H9 (cell line): ENCODE results near the gene SMAD6. TPM values are rescaled to one million over a fixed set of nuclear protein-coding genes. Genes with fewer than 3 reads are reported as not detected.

Experiments used
- DNase-seq: peaks from one replicate; pipeline ENCODE4 v3.0.0-alpha.2; 2017
- H2AFZ ChIP-seq: one replicate; pipeline ENCODE4 v1.6.1; 2013; ENCODE audit warnings: mild to moderate bottlenecking, low read length, control low read depth, moderate library complexity
- H2AK5ac ChIP-seq: 2 replicates; pipeline ENCODE4 v1.6.1; 2013; ENCODE audit warnings: low read length, control low read depth, mixed read lengths; ENCODE audit not compliant: insufficient read length
- H2BK120ac ChIP-seq: one replicate; pipeline ENCODE4 v1.6.1; 2013; ENCODE audit warnings: low read depth, mild to moderate bottlenecking, low read length, control low read depth, inconsistent platforms; ENCODE audit not compliant: poor library complexity, severe bottlenecking
- H2BK12ac ChIP-seq: 2 replicates; pipeline ENCODE4 v1.6.1; 2013; ENCODE audit warnings: low read length, control low read depth, mixed read lengths, low read depth; ENCODE audit not compliant: insufficient read length
- H2BK15ac ChIP-seq: 2 replicates; pipeline ENCODE4 v1.6.1; 2013; ENCODE audit warnings: low read depth, low read length, control low read depth
- H2BK20ac ChIP-seq: one replicate; pipeline ENCODE4 v1.6.1; 2013; ENCODE audit warnings: low read depth, mild to moderate bottlenecking, low read length, control low read depth, inconsistent platforms; ENCODE audit not compliant: poor library complexity, severe bottlenecking
- H2BK5ac ChIP-seq: 2 replicates; pipeline ENCODE4 v1.6.1; 2013; ENCODE audit warnings: low read length, control low read depth, mixed read lengths; ENCODE audit not compliant: insufficient read length
- H3K14ac ChIP-seq: 2 replicates; pipeline ENCODE4 v1.6.1; 2013; ENCODE audit warnings: low read length, control low read depth; ENCODE audit not compliant: insufficient read depth
- H3K18ac ChIP-seq: 2 replicates; pipeline ENCODE4 v1.6.1; 2013; ENCODE audit warnings: low read depth, mild to moderate bottlenecking, mixed read lengths, low read length, control low read depth; ENCODE audit not compliant: insufficient read length
- H3K23ac ChIP-seq: 2 replicates; pipeline ENCODE4 v1.6.1; 2013; ENCODE audit warnings: low read length, control low read depth, mixed read lengths, low read depth; ENCODE audit not compliant: insufficient read length
- H3K23me2 ChIP-seq: 2 replicates; pipeline ENCODE4 v1.6.1; 2013; ENCODE audit warnings: low read depth, mild to moderate bottlenecking, mixed read lengths, low read length, control low read depth; ENCODE audit not compliant: insufficient read length, poor library complexity, severe bottlenecking
- H3K27ac ChIP-seq: 2 replicates; pipeline ENCODE4 v1.5.1; 2013; ENCODE audit warnings: low read length, control low read depth, mixed read lengths, low read depth; ENCODE audit not compliant: insufficient read length
- H3K27me3 ChIP-seq: 2 replicates; pipeline ENCODE4 v1.6.1; 2013; ENCODE audit warnings: low read length, control low read depth, inconsistent platforms; ENCODE audit not compliant: insufficient read depth
- H3K4ac ChIP-seq: 2 replicates; pipeline ENCODE4 v1.6.1; 2013; ENCODE audit warnings: low read depth, mild to moderate bottlenecking, control low read depth, inconsistent platforms, low read length, moderate library complexity
- H3K4me1 ChIP-seq: 2 replicates; pipeline ENCODE4 v1.6.1; 2013; ENCODE audit warnings: low read length, control low read depth, inconsistent platforms; ENCODE audit not compliant: insufficient read depth
- H3K4me2 ChIP-seq: 2 replicates; pipeline ENCODE4 v1.6.1; 2013; ENCODE audit warnings: low read length, control low read depth, mixed read lengths; ENCODE audit not compliant: insufficient read length, insufficient read depth
- H3K56ac ChIP-seq: 2 replicates; pipeline ENCODE4 v1.6.1; 2013; ENCODE audit warnings: low read depth, mild to moderate bottlenecking, mixed read lengths, low read length, control low read depth; ENCODE audit not compliant: insufficient read length
- H3K79me1 ChIP-seq: 2 replicates; pipeline ENCODE4 v1.6.1; 2013; ENCODE audit warnings: low read depth, mild to moderate bottlenecking, moderate library complexity, low read length, control low read depth, inconsistent platforms; ENCODE audit not compliant: insufficient read depth, poor library complexity, severe bottlenecking
- H3K79me2 ChIP-seq: 2 replicates; pipeline ENCODE4 v1.6.1; 2013; ENCODE audit warnings: low read length, control low read depth, inconsistent platforms; ENCODE audit not compliant: insufficient read depth
- H3K9ac ChIP-seq: 2 replicates; pipeline ENCODE4 v1.6.1; 2013; ENCODE audit warnings: low read length, control low read depth, mixed read lengths; ENCODE audit not compliant: insufficient read length; ENCODE audit errors: extremely low read depth
- H3K9me3 ChIP-seq: one replicate; pipeline ENCODE4 v1.6.1; 2013; ENCODE audit warnings: low read depth, low read length, inconsistent platforms; ENCODE audit not compliant: control insufficient read depth
- H3T11ph ChIP-seq: one replicate; pipeline ENCODE4 v1.6.1; 2013; ENCODE audit warnings: mild to moderate bottlenecking, low read length, control low read depth, inconsistent platforms
- H4K20me1 ChIP-seq: one replicate; pipeline ENCODE4 v1.6.1; 2013; ENCODE audit not compliant: control insufficient read depth, insufficient read length, insufficient read depth
- H4K5ac ChIP-seq: 2 replicates; pipeline ENCODE4 v1.6.1; 2013; ENCODE audit warnings: low read depth, mild to moderate bottlenecking, mixed read lengths, low read length, control low read depth; ENCODE audit not compliant: insufficient read length
- H4K8ac ChIP-seq: replicated peaks from 2 replicates; pipeline ENCODE4 v1.6.1; 2013; ENCODE audit warnings: low read length, control low read depth, mixed read lengths, low read depth; ENCODE audit not compliant: insufficient read length
- H4K91ac ChIP-seq: 2 replicates; pipeline ENCODE4 v1.6.1; 2013; ENCODE audit warnings: low read depth, mild to moderate bottlenecking, moderate library complexity, mixed read lengths, low read length, control low read depth; ENCODE audit not compliant: insufficient read length
- H3K27ac Mint-ChIP-seq, 3 experiments: 2 replicates in 2 of 3; 3 replicates in 1 of 3; pipeline ENCODE4 v1.8.0; 2020 to 2021; ENCODE audit warnings: mixed read lengths in 3 of 3, mild to moderate bottlenecking in 1 of 3, moderate library complexity in 1 of 3
- H3K27me3 Mint-ChIP-seq: 2 replicates; pipeline ENCODE4 v1.8.0; 2021; ENCODE audit warnings: low read depth, mild to moderate bottlenecking, moderate library complexity, mixed read lengths
- H3K36me3 Mint-ChIP-seq, 3 experiments: 2 replicates in 2 of 3; 3 replicates in 1 of 3; pipeline ENCODE4 v1.8.0; 2020 to 2021; ENCODE audit warnings: low read depth in 3 of 3, mixed read lengths in 3 of 3; ENCODE audit not compliant: insufficient read depth in 1 of 3
- H3K4me1 Mint-ChIP-seq, 2 experiments: 2 replicates each; pipeline ENCODE4 v1.8.0; 2020; ENCODE audit warnings: mixed read lengths in 2 of 2
- H3K4me3 Mint-ChIP-seq, 2 experiments: 2 replicates in 1 of 2; 3 replicates in 1 of 2; pipeline ENCODE4 v1.8.0; 2020 to 2021; ENCODE audit warnings: mild to moderate bottlenecking in 2 of 2, mixed read lengths in 2 of 2, moderate library complexity in 1 of 2
- H3K9me3 Mint-ChIP-seq, 2 experiments: 2 replicates in 1 of 2; 3 replicates in 1 of 2; pipeline ENCODE4 v1.8.0; 2020; ENCODE audit warnings: mild to moderate bottlenecking in 2 of 2, mixed read lengths in 2 of 2, moderate library complexity in 1 of 2
- CTCF ChIP-seq: fragments of 200-600 bp; sonication (generic); conservative IDR thresholded peaks from 3 replicates; pipeline ENCODE4 v1.8.0; 2021; ENCODE audit warnings: antibody characterized with exemption, mild to moderate bottlenecking
- WGBS: extraction: QIAGEN DNeasy Blood & Tissue Kit; methylation state at CpG from one replicate; pipeline ENCODE4 v1.1.7; 2013; ENCODE audit warnings: missing lambda C conversion rate, low lambda C conversion rate, mixed read lengths; ENCODE audit not compliant: insufficient read length; ENCODE audit errors: extremely low coverage; 5-methylcytosine and 5-hydroxymethylcytosine counted together
- total RNA-seq: library from RNA; stranded (reverse); gene quantifications from 2 replicates; pipeline ENCODE4 v1.2.1, GENCODE V29; 2021

The SMAD6 gene
- total RNA-seq, 1 experiment from 2014 or later: 6.0 TPM

GRCh38 chr15:66682865-66683264 lies 19.2 kb upstream of the SMAD6 start:
- no peaks in the 10 kb centered on the region for H3K79me1 ChIP-seq
- H3K27me3 ChIP-seq: no peaks in the 10 kb centered on the region
- no peak overlapping the region for H2BK5ac ChIP-seq
- no peak overlapping the region for H4K91ac ChIP-seq
- H2BK15ac ChIP-seq: no peak overlapping the region
- no peak overlapping the region for H3K18ac ChIP-seq
- no peak overlapping the region for H2AK5ac ChIP-seq
- no peak overlapping the region for H3T11ph ChIP-seq
- H4K8ac ChIP-seq: no peak overlapping the region
- Mint-ChIP-seq H3K9me3 (peaks cover 6 to 11% of the 10 kb centered on the region in 2 experiments), H3K27ac (no peak overlapping the region), H3K4me1 (peaks cover 12 to 20% of the 10 kb centered on the region in 2 experiments), H3K4me3 (no peak overlapping the region), H3K27me3 (peaks cover 16% of the 10 kb centered on the region), H3K36me3 (peaks cover 0 to 13% (median 6%) of the 10 kb centered on the region in 3 experiments; a peak in 5 of 7 replicates)
- H3K9ac ChIP-seq: no peak overlapping the region
- H3K79me2 ChIP-seq: no peaks in the 10 kb centered on the region
- no peaks in the 10 kb centered on the region for H3K9me3 ChIP-seq
- TF ChIP-seq CTCF: no peak
- no CpG with 5 or more reads among the region's 1 CpG for WGBS
- no peak overlapping the region for H3K14ac ChIP-seq
- no peak for DNase-seq
- no peak overlapping the region for H2BK20ac ChIP-seq
- no peak overlapping the region for H2AFZ ChIP-seq
- no peaks in the 10 kb centered on the region for H3K4me1 ChIP-seq
- H3K56ac ChIP-seq: no peak overlapping the region
- H4K5ac ChIP-seq: no peak overlapping the region
- H3K23me2 ChIP-seq: no peaks in the 10 kb centered on the region
- no peaks in the 10 kb centered on the region for H4K20me1 ChIP-seq
- H2BK12ac ChIP-seq: no peak overlapping the region
- H3K27ac ChIP-seq: no peak overlapping the region
- H3K4ac ChIP-seq: no peak overlapping the region
- no peak overlapping the region for H3K23ac ChIP-seq
- H3K4me2 ChIP-seq: no peak overlapping the region
- no peak overlapping the region for H2BK120ac ChIP-seq
